ENCODE results near the gene ZNF585A. TPM values are rescaled to one million over a fixed set of nuclear protein-coding genes. Genes with fewer than 3 reads are reported as not detected.
A peak's percentile ranks its signal among the peaks of the same experiment; 100 is the strongest.
"Not testable (repeated sequence)": the region's sequence is repeated elsewhere in the genome, so short reads cannot be mapped to it uniquely, and the experiment has no call there.

Gene ZNF585A
- total RNA-seq, 1 donor from 2014 or later, result 11.6 TPM

- H3K4me1 Mint-ChIP-seq (ENCODE audit: unreplicated experiment), result no peaks in the 10 kb centered on the region
- H3K27ac Mint-ChIP-seq, result no peak overlapping the region
- H3K36me3 Mint-ChIP-seq, result peaks cover 52% of the 10 kb centered on the region
- DNase-seq (ENCODE audit: extremely low spot score, unreplicated experiment), result no peak
- no peak overlapping the region for H3K4me3 Mint-ChIP-seq
- no peak for TF ChIP-seq CTCF (conservative IDR thresholded peaks at IDR 0.05)
- peaks cover 37% of the 10 kb centered on the region for H3K9me3 Mint-ChIP-seq
- no peaks in the 10 kb centered on the region for H3K27me3 Mint-ChIP-seq
Measured at GRCh38 chr19:37148214-37148613, 24.3 kb downstream of the ZNF585A start.

- H3K36me3 Mint-ChIP-seq, result peaks cover 13% of the 10 kb centered on the region
- H3K4me1 Mint-ChIP-seq (ENCODE audit: unreplicated experiment), result no peaks in the 10 kb centered on the region
- peaks cover 22% of the 10 kb centered on the region for H3K9me3 Mint-ChIP-seq
- no peak overlapping the region for H3K27ac Mint-ChIP-seq
- H3K4me3 Mint-ChIP-seq, result no peak overlapping the region
- DNase-seq (ENCODE audit: extremely low spot score, unreplicated experiment), result no peak
- no peak for TF ChIP-seq CTCF (conservative IDR thresholded peaks at IDR 0.05)
- H3K27me3 Mint-ChIP-seq, result no peaks in the 10 kb centered on the region
Measured at GRCh38 chr19:37136111-37136510, 36.4 kb downstream of the ZNF585A start.

GRCh38 chr19:37128821-37129177 is 43.7 kb downstream of the ZNF585A start:
- H3K4me3 Mint-ChIP-seq, result no peak overlapping the region
- H3K27ac Mint-ChIP-seq, result no peak overlapping the region
- no peak for DNase-seq (ENCODE audit: extremely low spot score, unreplicated experiment)
- no peaks in the 10 kb centered on the region for H3K27me3 Mint-ChIP-seq
- TF ChIP-seq CTCF (conservative IDR thresholded peaks at IDR 0.05), result no peak
- peaks cover 74% of the 10 kb centered on the region for H3K36me3 Mint-ChIP-seq
- H3K9me3 Mint-ChIP-seq, result peaks cover 34% of the 10 kb centered on the region
- H3K4me1 Mint-ChIP-seq (ENCODE audit: unreplicated experiment), result no peaks in the 10 kb centered on the region

GRCh38 chr19:37127999-37128820 is 44.3 kb downstream of the ZNF585A start:
- Mint-ChIP-seq H3K4me3 (no peak overlapping the region), H3K27ac (no peak overlapping the region), H3K27me3 (no peaks in the 10 kb centered on the region), H3K9me3 (peaks cover 32% of the 10 kb centered on the region), H3K36me3 (peaks cover 73% of the 10 kb centered on the region), H3K4me1 (ENCODE audit: unreplicated experiment) (no peaks in the 10 kb centered on the region)
- no peak for DNase-seq (ENCODE audit: extremely low spot score, unreplicated experiment)
- no peak for TF ChIP-seq CTCF (conservative IDR thresholded peaks at IDR 0.05)

GRCh38 chr19:37122093-37122492 is 50.4 kb downstream of the ZNF585A start:
- not testable (repeated sequence) for DNase-seq (ENCODE audit: extremely low spot score, unreplicated experiment); H3K4me1 Mint-ChIP-seq (ENCODE audit: unreplicated experiment); H3K27ac Mint-ChIP-seq; H3K4me3 Mint-ChIP-seq; H3K27me3 Mint-ChIP-seq
- Mint-ChIP-seq H3K36me3 (peaks cover 38% of the 10 kb centered on the region), H3K9me3 (peaks cover 14% of the 10 kb centered on the region)

GRCh38 chr19:37114001-37114400 is 58.5 kb downstream of the ZNF585A start:
- Mint-ChIP-seq H3K27ac (no peak overlapping the region), H3K4me3 (no peak overlapping the region), H3K4me1 (ENCODE audit: unreplicated experiment) (no peaks in the 10 kb centered on the region), H3K27me3 (no peaks in the 10 kb centered on the region), H3K9me3 (peaks cover 36% of the 10 kb centered on the region), H3K36me3 (peaks cover 69% of the 10 kb centered on the region)
- no peak for DNase-seq (ENCODE audit: extremely low spot score, unreplicated experiment)
- peak; percentile 55 for TF ChIP-seq CTCF (conservative IDR thresholded peaks at IDR 0.05)

Data from type B pancreatic cell (in vitro differentiated cells).